ENCODE data around the gene NR2F1-AS1.
A peak's percentile ranks its signal among the peaks of the same experiment; 100 is the strongest.

Gene NR2F1-AS1

DNA sequence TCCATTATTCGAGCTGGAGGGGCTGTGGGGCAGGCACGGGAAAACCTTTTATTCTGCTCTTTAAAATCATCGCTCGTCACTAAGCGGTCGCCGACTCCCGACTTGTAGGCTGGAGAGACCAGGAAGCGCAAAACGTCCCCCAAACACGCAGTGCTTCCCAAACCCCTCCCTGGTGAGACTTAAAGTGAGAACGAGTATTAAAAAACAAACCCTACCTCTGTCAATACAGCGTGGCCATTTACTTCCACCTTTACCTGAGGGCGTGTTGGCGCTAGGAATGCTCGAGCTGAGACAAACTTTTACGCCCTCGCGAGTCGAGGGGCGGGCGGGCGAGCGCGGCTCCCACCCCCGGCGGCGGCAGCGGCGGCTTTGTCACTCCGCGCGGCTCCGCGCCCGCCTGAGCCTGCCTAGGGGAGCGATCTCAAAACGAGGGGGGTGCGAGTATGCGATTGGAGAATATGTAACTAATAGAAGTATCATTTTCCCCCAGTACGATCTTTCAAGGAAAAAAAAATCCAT is at the start of gene NR2F1-AS1:
Gene NR2F1-AS1 (minus strand): TSS at position 293 of the 519 bp plus-strand sequence.
- no peak for TF ChIP-seq JUND (IDR thresholded peaks at IDR 0.05; ENCODE audit: low read depth)
- peak in 1 of 2 experiments; percentile 46 for DNase-seq (ENCODE audit: low read depth in 1 of 2, low spot score in 1 of 2)
- in situ Hi-C loops (cut with HindIII; ENCODE audit: low pct_unique_long_range_greater_than_20kb, low sequenced_read_pairs) = no loop called here

DNA sequence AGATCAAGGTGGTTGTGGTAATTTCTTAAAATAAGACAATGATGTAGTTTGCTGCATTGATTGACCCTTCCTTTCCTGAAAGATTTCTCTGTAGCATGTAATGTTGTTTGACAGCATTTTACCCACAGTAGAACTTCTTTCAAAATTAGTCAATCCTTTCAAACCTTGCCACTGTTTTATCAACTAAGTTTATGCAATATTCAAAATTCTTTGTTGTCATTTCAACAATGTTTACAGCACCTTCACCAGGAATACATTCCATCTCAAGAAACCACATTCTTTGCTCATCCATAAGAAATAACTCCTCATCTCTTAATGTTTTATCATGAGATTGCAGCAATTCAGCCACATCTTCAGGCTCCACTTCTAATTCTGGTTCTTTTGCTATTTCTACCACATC is 45.8 kb upstream of the NR2F1-AS1 start:
- in situ Hi-C loops (cut with HindIII; ENCODE audit: low pct_unique_long_range_greater_than_20kb, low sequenced_read_pairs) = no loop called here
- TF ChIP-seq JUND (IDR thresholded peaks at IDR 0.05; ENCODE audit: low read depth) = no peak
- DNase-seq (ENCODE audit: low read depth in 1 of 2, low spot score in 1 of 2) = no peak

DNA sequence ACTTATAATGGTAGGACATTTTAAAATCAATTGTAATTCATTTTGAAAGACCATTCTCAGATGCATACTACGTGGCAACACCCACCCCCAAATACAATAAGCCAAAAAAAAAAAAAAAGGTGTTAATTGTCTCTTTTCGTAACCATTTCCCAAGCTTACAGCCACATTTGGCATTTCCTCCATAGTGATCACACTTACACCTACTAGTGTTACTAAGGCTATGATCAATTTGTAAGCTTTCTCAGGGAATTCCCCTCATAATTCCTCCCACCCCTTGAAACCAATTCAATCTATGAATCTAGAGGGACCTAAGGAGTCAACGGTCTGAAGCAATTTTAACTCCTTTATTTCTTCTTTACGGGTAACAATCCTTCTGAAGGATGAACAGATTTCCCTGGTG is 42.1 kb upstream of the NR2F1-AS1 start:
- in situ Hi-C loops (cut with HindIII; ENCODE audit: low pct_unique_long_range_greater_than_20kb, low sequenced_read_pairs) = no loop called here
- no peak for DNase-seq (ENCODE audit: low read depth in 1 of 2, low spot score in 1 of 2)
- TF ChIP-seq JUND (IDR thresholded peaks at IDR 0.05; ENCODE audit: low read depth) = no peak

DNA sequence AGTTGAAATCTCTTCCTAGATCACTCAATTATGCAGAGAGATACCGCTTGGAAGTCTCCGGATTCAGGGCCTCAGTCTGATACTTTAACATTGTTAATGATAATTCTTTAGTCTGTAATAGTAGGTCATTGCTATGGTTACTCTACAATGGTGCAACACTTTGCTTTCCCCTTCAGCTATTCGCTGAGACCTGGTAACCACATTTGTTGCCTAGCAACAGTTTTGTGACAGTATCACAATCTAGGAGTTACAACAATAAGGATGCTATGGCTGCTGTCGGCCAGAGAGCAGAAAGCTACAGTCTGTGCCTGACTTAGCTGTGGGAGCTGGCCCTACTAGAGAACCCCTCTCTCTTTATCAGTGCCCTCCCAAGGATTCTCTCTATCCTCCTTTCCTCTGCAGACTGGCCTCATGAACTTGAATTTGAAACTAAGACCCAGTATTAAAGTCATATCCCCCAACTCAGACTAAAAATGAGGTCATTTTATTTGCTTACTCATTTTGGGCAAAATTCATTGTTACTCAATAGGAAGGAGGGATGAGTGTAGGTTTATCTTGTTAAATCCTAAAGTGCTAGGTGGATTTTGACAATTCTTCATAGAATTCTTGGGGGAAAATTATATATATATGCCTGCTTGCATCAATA is 41.3 kb upstream of the NR2F1-AS1 start:
- DNase-seq (ENCODE audit: low read depth in 1 of 2, low spot score in 1 of 2) = no peak
- TF ChIP-seq JUND (IDR thresholded peaks at IDR 0.05; ENCODE audit: low read depth) = no peak
- in situ Hi-C loops (cut with HindIII; ENCODE audit: low pct_unique_long_range_greater_than_20kb, low sequenced_read_pairs) = no loop called here

DNA sequence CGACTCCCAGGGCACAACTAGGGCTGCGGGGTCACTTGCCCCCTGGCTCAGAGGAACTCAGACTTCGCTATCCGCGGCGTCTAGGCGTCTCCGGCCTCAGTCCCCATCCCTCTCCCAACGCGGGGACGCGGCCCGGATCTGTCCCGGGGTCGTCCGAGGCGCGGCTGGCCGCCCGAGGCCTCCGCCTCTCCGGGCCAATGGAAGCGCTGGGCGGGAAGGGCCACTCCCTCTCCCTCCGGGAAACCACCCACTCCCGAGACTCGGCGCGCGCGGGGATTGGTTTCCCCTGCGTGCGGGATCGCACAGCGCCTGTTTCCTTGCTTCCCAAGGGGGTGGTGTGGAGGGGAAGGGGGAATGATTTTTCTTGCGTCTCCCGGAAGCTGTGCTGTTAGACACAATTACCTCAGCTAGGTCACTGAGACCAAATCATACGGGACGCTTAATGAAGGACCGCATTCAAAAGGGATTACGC is 40.3 kb upstream of the NR2F1-AS1 start:
- in situ Hi-C loops (cut with HindIII; ENCODE audit: low pct_unique_long_range_greater_than_20kb, low sequenced_read_pairs) = no loop called here
- no peak for DNase-seq (ENCODE audit: low read depth in 1 of 2, low spot score in 1 of 2)
- no peak for TF ChIP-seq JUND (IDR thresholded peaks at IDR 0.05; ENCODE audit: low read depth)

DNA sequence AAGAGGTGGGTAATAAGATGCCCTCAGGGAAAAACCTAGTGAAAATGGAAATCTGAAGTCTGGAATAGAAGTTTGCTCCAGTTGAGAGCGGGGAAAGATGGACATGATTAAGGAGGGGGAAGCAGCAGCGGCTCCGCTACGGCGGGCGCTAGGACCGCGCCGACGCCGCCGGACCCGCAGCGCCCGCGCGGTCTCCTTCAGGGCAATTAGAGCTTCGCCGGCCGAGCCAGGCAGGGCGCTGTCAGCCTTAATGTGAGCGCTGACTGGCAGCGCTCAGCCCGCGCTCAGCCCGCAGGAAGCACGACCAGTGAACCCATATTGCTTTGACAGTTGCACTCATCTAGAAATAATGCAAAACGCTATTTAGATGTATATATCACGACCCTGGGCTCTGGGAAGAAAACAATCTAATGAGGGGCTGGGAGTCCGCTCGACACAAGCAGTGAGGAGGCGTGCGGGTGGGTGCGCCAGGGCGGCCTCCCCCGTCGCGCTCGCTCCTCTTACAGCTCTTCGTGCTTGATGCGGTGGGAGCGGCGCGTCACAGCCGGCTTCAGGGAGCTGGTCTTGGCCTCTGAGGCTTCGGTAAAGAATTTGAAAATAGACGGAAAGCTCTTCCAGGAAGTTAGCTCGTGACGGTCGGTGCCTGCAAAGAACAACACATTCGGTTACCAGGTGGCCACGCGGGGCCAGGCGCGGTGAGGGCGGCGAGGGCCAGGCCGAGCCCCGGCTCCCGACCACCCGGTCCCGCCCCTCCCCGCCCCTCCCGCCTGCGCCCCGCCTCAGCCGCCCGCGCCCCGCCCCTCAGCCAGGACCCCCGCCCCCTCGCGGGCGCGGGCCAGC is 39.7 kb upstream of the NR2F1-AS1 start:
- no peak for TF ChIP-seq JUND (IDR thresholded peaks at IDR 0.05; ENCODE audit: low read depth)
- in situ Hi-C loops (cut with HindIII; ENCODE audit: low pct_unique_long_range_greater_than_20kb, low sequenced_read_pairs) = no loop called here
- DNase-seq (ENCODE audit: low read depth in 1 of 2, low spot score in 1 of 2) = peak; percentile 79 to 82

DNA sequence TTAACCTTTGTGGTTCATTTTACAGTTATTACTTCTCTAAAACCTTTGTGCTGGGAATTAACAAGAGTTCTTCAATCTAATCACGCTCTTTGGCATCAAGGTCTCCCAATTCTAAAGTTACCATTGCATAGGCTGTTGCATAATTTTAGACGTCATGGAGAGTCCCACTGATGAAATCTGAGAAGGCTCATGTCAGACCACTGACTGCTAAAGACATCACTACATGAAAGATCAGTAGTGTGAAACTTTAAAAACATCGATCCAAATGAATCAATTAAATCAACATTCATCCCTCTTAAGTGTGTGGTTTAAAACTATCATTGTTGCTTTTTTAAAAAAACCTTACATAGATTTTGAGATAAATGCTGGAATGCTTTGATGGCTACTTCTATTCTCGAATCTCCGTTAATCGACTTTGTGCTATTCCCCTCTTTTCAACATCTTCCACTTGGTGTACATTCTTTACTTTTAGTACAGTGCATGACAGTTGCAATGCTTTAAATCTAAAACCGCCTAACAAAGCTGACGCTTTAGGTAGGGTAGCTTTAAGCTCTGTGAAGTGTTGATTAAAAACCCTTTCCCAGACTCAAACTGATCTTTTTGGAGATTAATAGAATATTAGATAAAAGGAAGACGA is 35.6 kb upstream of the NR2F1-AS1 start:
- DNase-seq (ENCODE audit: low read depth in 1 of 2, low spot score in 1 of 2) = no peak
- TF ChIP-seq JUND (IDR thresholded peaks at IDR 0.05; ENCODE audit: low read depth) = no peak
- in situ Hi-C loops (cut with HindIII; ENCODE audit: low pct_unique_long_range_greater_than_20kb, low sequenced_read_pairs) = no loop called here

DNA sequence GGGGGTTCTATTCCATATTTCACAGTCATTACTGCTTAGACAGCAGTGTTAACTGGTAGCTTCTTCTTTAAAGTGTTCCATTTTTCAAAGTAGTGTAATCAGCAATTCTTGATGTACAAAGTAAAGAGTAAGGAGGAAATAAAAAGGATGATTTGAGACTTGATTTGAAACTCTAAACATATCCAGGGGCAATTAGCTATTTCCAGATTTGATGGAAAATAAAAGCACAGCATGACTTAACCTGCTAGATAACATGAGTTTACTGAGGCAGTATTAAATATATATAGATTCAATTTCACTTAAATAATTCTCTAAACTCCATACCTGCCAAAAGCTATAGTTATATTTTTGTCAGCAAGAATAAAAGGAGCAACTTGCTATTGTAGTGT is 31.8 kb upstream of the NR2F1-AS1 start:
- in situ Hi-C loops (cut with HindIII; ENCODE audit: low pct_unique_long_range_greater_than_20kb, low sequenced_read_pairs) = no loop called here
- DNase-seq (ENCODE audit: low read depth in 1 of 2, low spot score in 1 of 2) = no peak
- TF ChIP-seq JUND (IDR thresholded peaks at IDR 0.05; ENCODE audit: low read depth) = no peak

DNA sequence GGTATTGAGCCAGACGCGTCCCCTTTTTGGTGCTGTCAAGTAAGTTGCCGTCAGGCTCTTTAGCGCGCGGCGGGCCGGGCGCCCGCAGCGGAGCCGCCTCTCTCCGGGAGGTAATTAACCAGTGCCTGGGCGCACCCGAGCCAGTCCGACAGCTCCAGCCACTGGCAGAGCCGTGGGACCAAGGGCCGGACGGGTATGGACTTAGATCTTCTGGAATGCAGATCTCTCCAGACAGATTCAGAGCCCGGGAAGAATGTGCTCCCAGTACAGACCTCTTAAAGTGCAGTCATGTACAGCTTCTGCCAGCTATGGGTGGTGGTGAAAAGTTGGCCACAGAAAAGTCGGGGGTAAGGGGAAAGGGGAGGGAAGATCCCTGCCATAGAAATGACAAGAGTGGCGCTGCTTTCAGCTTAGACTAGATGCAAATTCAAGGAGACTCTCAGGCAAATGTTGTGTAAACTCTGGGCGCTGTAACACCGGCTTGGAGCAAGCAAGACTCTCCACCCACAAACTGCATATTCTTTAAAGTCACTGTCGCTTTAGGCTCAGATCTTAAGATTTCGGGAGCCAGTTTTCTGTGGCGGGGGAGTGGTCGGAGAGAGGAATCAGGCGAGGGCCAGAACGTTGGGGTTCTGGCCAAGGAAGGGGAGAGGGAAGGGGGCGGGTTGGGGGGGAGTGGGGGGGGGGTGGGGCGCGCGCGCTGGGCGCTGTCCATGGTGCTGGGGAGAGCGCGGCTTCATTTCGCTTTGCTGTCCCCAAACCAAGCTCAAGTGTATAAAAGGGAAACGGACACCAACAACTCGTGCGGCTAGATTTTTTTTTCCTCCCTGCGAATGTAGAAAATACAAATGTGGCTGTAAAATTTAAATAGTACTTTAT is 31.2 kb upstream of the NR2F1-AS1 start:
- in situ Hi-C loops (cut with HindIII; ENCODE audit: low pct_unique_long_range_greater_than_20kb, low sequenced_read_pairs) = no loop called here
- peak in 1 of 2 experiments; percentile 58 for DNase-seq (ENCODE audit: low read depth in 1 of 2, low spot score in 1 of 2)
- TF ChIP-seq JUND (IDR thresholded peaks at IDR 0.05; ENCODE audit: low read depth) = no peak

DNA sequence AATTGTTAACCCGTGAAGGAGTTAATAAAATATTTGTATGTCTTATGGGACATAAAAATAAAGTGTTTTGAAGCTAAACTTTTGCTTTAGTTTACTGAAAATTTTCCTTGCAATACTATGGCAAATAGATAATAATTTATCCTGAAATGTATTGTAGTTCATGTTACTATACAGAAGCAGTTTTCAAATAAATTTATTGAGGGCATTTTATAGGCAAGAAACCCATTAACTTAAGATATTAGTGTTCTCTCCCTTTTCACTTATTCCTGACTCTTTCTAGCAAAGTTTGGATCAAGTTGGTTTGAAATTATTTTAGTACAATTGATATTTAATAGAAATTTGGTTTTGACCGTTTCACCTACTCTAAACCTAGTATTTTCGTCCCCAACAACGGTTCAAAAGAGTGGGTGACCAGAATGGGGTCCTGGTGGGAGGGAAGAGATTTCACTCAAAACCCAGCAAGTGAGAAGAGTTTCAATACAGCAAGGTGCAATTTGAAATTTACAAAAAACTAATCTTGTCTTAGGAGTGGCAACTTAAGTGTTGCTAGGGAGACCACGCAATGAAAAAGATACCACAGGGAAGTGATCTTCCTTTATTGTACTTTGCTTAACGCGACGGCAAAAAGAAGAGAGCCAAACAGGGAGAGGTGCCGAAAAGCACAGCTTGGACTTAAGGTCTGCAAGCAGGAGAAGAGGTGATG is 30.4 kb upstream of the NR2F1-AS1 start:
- no peak for TF ChIP-seq JUND (IDR thresholded peaks at IDR 0.05; ENCODE audit: low read depth)
- in situ Hi-C loops (cut with HindIII; ENCODE audit: low pct_unique_long_range_greater_than_20kb, low sequenced_read_pairs) = no loop called here
- no peak for DNase-seq (ENCODE audit: low read depth in 1 of 2, low spot score in 1 of 2)

DNA sequence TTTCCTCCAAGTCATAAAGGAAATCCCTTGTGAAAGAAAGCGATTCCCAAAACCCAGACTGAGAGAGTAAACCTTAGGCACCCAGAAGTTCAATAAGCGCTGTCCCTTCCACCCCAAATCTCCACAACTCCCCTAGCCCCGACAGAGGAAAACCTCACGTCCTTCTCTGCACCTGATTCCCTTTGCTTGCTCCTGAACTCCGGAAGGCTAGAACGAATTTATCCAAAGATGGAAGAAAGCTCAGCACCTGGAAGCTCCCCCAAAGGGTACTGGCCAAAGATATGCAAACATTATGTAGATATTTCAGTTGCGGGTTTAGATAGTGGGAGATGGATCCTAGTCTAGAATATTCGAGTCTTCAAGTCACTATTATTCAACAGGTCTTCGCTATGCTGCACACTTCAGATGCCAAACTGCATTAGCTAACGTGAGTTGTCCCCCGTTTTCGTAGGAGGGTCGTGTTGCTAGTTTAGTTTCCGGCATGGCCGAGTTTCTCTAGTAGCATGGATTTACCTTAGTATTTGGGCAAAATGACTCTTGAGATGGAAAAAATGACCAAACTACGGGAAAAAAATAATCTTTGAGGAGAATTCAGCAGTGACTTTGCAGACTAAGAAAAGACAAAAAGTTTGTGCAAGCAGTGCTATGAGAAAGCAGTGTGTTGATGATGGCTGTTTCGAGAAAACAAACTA is 29.7 kb upstream of the NR2F1-AS1 start:
- in situ Hi-C loops (cut with HindIII; ENCODE audit: low pct_unique_long_range_greater_than_20kb, low sequenced_read_pairs) = no loop called here
- TF ChIP-seq JUND (IDR thresholded peaks at IDR 0.05; ENCODE audit: low read depth) = no peak
- no peak for DNase-seq (ENCODE audit: low read depth in 1 of 2, low spot score in 1 of 2)

Data from T47D (cell line).